ENCODE measurements around the gene CFC1.
"Not testable (repeated sequence)": the region's sequence is repeated elsewhere in the genome, so short reads cannot be mapped to it uniquely, and the experiment has no call there.

DNA sequence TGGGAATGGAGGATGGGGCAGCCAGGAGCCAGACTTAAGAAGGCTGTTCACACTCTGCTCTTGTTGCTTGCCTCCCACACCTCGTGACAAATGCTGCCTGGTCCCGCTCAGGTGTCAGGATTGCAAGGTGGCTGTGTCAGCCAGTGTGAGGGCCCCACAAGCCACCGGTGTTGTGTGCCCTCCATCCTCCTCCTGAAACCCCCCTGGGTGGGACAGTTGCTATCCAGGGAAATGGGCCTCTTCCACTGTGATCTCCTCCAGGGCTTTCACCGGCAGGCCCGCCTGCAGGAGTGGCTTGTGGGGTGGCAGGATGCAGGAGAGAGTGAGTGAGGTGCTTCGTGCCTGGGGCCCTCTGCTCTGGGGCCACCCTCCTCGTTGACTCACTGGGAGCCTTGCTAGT lies 16.4 kb downstream of the CFC1 start:
- TF ChIP-seq, protein P1, sequence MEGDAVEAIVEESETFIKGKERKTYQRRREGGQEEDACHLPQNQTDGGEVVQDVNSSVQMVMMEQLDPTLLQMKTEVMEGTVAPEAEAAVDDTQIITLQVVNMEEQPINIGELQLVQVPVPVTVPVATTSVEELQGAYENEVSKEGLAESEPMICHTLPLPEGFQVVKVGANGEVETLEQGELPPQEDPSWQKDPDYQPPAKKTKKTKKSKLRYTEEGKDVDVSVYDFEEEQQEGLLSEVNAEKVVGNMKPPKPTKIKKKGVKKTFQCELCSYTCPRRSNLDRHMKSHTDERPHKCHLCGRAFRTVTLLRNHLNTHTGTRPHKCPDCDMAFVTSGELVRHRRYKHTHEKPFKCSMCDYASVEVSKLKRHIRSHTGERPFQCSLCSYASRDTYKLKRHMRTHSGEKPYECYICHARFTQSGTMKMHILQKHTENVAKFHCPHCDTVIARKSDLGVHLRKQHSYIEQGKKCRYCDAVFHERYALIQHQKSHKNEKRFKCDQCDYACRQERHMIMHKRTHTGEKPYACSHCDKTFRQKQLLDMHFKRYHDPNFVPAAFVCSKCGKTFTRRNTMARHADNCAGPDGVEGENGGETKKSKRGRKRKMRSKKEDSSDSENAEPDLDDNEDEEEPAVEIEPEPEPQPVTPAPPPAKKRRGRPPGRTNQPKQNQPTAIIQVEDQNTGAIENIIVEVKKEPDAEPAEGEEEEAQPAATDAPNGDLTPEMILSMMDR (IDR thresholded peaks at IDR 0.05; ENCODE audit: control extremely low read depth in 1 of 3, insufficient read depth in 1 of 3, low read depth in 1 of 3, low read length in 3 of 3): not testable (repeated sequence)
- not testable (repeated sequence) for TF ChIP-seq ASH2L (IDR thresholded peaks at IDR 0.05; ENCODE audit: low read length); SIX5 (IDR thresholded peaks at IDR 0.05; ENCODE audit: low read depth, low read length); GABPA (IDR thresholded peaks at IDR 0.05; ENCODE audit: borderline replicate concordance, insufficient read depth, low read length); MAX (IDR thresholded peaks at IDR 0.05); JUND (IDR thresholded peaks at IDR 0.05; ENCODE audit: low read length); POU5F1 (IDR thresholded peaks at IDR 0.05; ENCODE audit: low read depth, low read length); SP4 (IDR thresholded peaks at IDR 0.05; ENCODE audit: low read length); CREB1 (IDR thresholded peaks at IDR 0.05); USF2 (IDR thresholded peaks at IDR 0.05; ENCODE audit: low read length); RXRA (IDR thresholded peaks at IDR 0.05; ENCODE audit: insufficient read depth, low read depth, low read length); POLR2AphosphoS5 (IDR thresholded peaks at IDR 0.05; ENCODE audit: low read depth, low read length); HDAC6 (IDR thresholded peaks at IDR 0.05; ENCODE audit: low read depth, low read length)
